SK-N-SH (cell line): ENCODE results near the gene ANO6. TPM values are rescaled to one million over a fixed set of nuclear protein-coding genes. Genes with fewer than 3 reads are reported as not detected.

Experiments used
- CTCF ChIA-PET: fragments of 300-600, 350-600 bp; formaldehyde crosslinking; extraction: SDS; loops from one replicate; lab custom pipeline; 2021; lab: Yijun Ruan, JAX
- POLR2A ChIA-PET: fragments of 350-600 bp; sonication (Branson Sonifier 250); formaldehyde crosslinking; extraction: SDS; loops from one replicate; lab custom pipeline; 2020; ENCODE audit warnings: antibody characterized with exemption, inconsistent platforms; lab: Yijun Ruan, JAX
- DNase-seq: peaks from one replicate; pipeline ENCODE4 v3.0.0; 2012
- H2AFZ ChIP-seq: fragments of 200-600 bp; sonication (generic); 2 replicates; pipeline ENCODE4 v1.8.1; 2016; ENCODE audit warnings: antibody characterized with exemption, mild to moderate bottlenecking, low read depth
- H3F3A ChIP-seq: fragments of 200-600 bp; sonication (generic); replicated peaks from 2 replicates; pipeline ENCODE3; 2016; ENCODE audit warnings: antibody characterized with exemption, mild to moderate bottlenecking; ENCODE audit not compliant: insufficient read depth
- H3K27ac ChIP-seq, 2 experiments: fragments of 200-500 bp in 1 of 2; fragments of 200-600 bp in 1 of 2; sonication (Bioruptor generic) in 1 of 2; sonication (generic), shearing (Covaris generic) in 1 of 2; 2 replicates each; pipeline versions ENCODE4 v1.5.1 to v1.6.1; 2014 to 2016; ENCODE audit warnings: low read depth in 2 of 2, inconsistent platforms in 1 of 2, low read length in 1 of 2, mild to moderate bottlenecking in 1 of 2, mixed read lengths in 1 of 2
- H3K27me3 ChIP-seq: fragments of 200-600 bp; sonication (generic), shearing (Covaris generic); 2 replicates; pipeline ENCODE4 v1.6.1; 2016; ENCODE audit warnings: mixed run types; ENCODE audit not compliant: insufficient read depth
- H3K36me3 ChIP-seq, 2 experiments: fragments of 200-500 bp in 1 of 2; fragments of 200-600 bp in 1 of 2; sonication (Bioruptor generic) in 1 of 2; sonication (generic) in 1 of 2; replicated peaks in 1 of 2; 2 replicates each; pipeline versions ENCODE3 to v1.5.1; 2014 to 2016; ENCODE audit warnings: low read length in 1 of 2, mild to moderate bottlenecking in 1 of 2; ENCODE audit not compliant: insufficient read depth in 2 of 2, control insufficient read depth in 1 of 2
- H3K4me1 ChIP-seq, 2 experiments: fragments of 200-500 bp in 1 of 2; fragments of 200-600 bp in 1 of 2; sonication (Bioruptor generic) in 1 of 2; sonication (generic), shearing (Covaris generic) in 1 of 2; 2 replicates each; pipeline versions ENCODE4 v1.5.1 to v1.6.1; 2014 to 2016; ENCODE audit warnings: low read depth in 1 of 2, low read length in 1 of 2, mixed run types in 1 of 2; ENCODE audit not compliant: insufficient read depth in 2 of 2, control insufficient read depth in 1 of 2
- H3K4me2 ChIP-seq: fragments of 200-600 bp; sonication (generic), shearing (Covaris generic); 2 replicates; pipeline ENCODE4 v1.6.1; 2017; ENCODE audit warnings: mixed run types
- H3K4me3 ChIP-seq, 2 experiments: fragments of 200-500 bp in 1 of 2; fragments of 200-600 bp in 1 of 2; sonication (Bioruptor generic) in 1 of 2; sonication (generic), shearing (Covaris generic) in 1 of 2; 2 replicates each; pipeline versions ENCODE4 v1.5.1 to v1.8.1; 2014 to 2016; ENCODE audit warnings: low read depth in 2 of 2, inconsistent platforms in 1 of 2, low read length in 1 of 2, mild to moderate bottlenecking in 1 of 2, mixed read lengths in 1 of 2, moderate library complexity in 1 of 2
- H3K79me2 ChIP-seq: fragments of 200-600 bp; sonication (generic); 2 replicates; pipeline ENCODE4 v1.8.1; 2017; ENCODE audit warnings: mild to moderate bottlenecking; ENCODE audit not compliant: insufficient read depth
- H3K9ac ChIP-seq: fragments of 200-600 bp; sonication (generic); 2 replicates; pipeline ENCODE4 v1.6.1; 2017; ENCODE audit warnings: mixed run types
- H3K9me2 ChIP-seq: fragments of 200-600 bp; sonication (generic); 2 replicates; pipeline ENCODE4 v1.6.1; 2017; ENCODE audit warnings: mixed run types
- H3K9me3 ChIP-seq: fragments of 200-600 bp; sonication (generic); 2 replicates; pipeline ENCODE4 v1.6.1; 2017; ENCODE audit warnings: mixed run types, mild to moderate bottlenecking, moderate library complexity
- H4K20me1 ChIP-seq: fragments of 200-600 bp; sonication (generic); 2 replicates; pipeline ENCODE4 v1.6.1; 2017; ENCODE audit warnings: mild to moderate bottlenecking, mixed run types; ENCODE audit not compliant: insufficient read depth
- CHD2 ChIP-seq: fragments of 150-350 bp; IDR thresholded peaks from 2 replicates; pipeline ENCODE4 v1.6.1; 2018; ENCODE audit warnings: low read length; ENCODE audit not compliant: partially characterized antibody
- EP300 ChIP-seq, 2 experiments: IDR thresholded peaks; 2 replicates each; pipeline versions ENCODE4 v1.4.0 to v1.6.1; 2012; ENCODE audit warnings: borderline replicate concordance in 1 of 2, low read depth in 1 of 2, low read length in 1 of 2
- EZH2phosphoT487 ChIP-seq: fragments of 200-600 bp; sonication (generic); IDR thresholded peaks from 2 replicates; pipeline ENCODE4 v1.6.1; 2017; ENCODE audit warnings: low read depth, mixed run types, mild to moderate bottlenecking, antibody characterized with exemption, moderate library complexity, borderline replicate concordance
- FOSL2 ChIP-seq: IDR thresholded peaks from 2 replicates; pipeline ENCODE4 v1.4.0; 2012; ENCODE audit warnings: low read depth, mild to moderate bottlenecking, moderate library complexity, borderline replicate concordance
- GABPA ChIP-seq: IDR thresholded peaks from 2 replicates; pipeline ENCODE4 v1.4.0; 2012; ENCODE audit warnings: low read depth, mild to moderate bottlenecking
- MXI1 ChIP-seq: IDR thresholded peaks from 2 replicates; pipeline ENCODE4 v1.6.1; 2012; ENCODE audit warnings: mild to moderate bottlenecking, low read depth, low read length, improper control_type of control experiment
- NFIC ChIP-seq: IDR thresholded peaks from 2 replicates; pipeline ENCODE4 v1.4.0; 2012; ENCODE audit warnings: borderline replicate concordance
- NRF1 ChIP-seq: IDR thresholded peaks from 2 replicates; pipeline ENCODE4 v1.6.1; 2012; ENCODE audit warnings: low read depth, mild to moderate bottlenecking, low read length
- RAD21 ChIP-seq: IDR thresholded peaks from 2 replicates; pipeline ENCODE4 v1.6.1; 2012; ENCODE audit warnings: mild to moderate bottlenecking, low read length
- RFX5 ChIP-seq: IDR thresholded peaks from 2 replicates; pipeline ENCODE4 v1.6.1; 2012; ENCODE audit warnings: mild to moderate bottlenecking, improper control_type of control experiment, low read length
- SMC3 ChIP-seq: IDR thresholded peaks from 2 replicates; pipeline ENCODE4 v1.6.1; 2012; ENCODE audit warnings: low read depth, low read length, improper control_type of control experiment
- TAF1 ChIP-seq: IDR thresholded peaks from 2 replicates; pipeline ENCODE4 v1.6.1; 2012; ENCODE audit warnings: low read depth, mild to moderate bottlenecking, low read length, moderate library complexity, borderline replicate concordance
- TCF12 ChIP-seq: IDR thresholded peaks from 2 replicates; pipeline ENCODE4 v1.4.0; 2012
- TEAD4 ChIP-seq: IDR thresholded peaks from 2 replicates; pipeline ENCODE4 v1.4.0; 2012; ENCODE audit warnings: mild to moderate bottlenecking, borderline replicate concordance; ENCODE audit not compliant: insufficient read depth
- YY1 ChIP-seq: IDR thresholded peaks from 2 replicates; pipeline ENCODE4 v1.4.0; 2012; ENCODE audit warnings: low read depth, mild to moderate bottlenecking
- WGBS: methylation state at CpG from one replicate; pipeline ENCODE4 v1.1.6; 2017; ENCODE audit warnings: low lambda C conversion rate; 5-methylcytosine and 5-hydroxymethylcytosine counted together
- polyA plus RNA-seq, 3 experiments: library from polyadenylated mRNA; depleted of rRNA; stranded (reverse); fragments of >200 nt; gene quantifications; 2 replicates each; pipeline ENCODE4 v1.2.3, GENCODE V29; 2012
- TF ChIP-seq, protein P1 (sequence below): IDR thresholded peaks from 2 replicates; pipeline ENCODE4 v1.4.0; 2012; ENCODE audit warnings: low read depth
- TF ChIP-seq, protein P2 (sequence below): fragments of 200-600 bp; sonication (generic); IDR thresholded peaks from 2 replicates; pipeline ENCODE4 v1.6.1; 2017; ENCODE audit warnings: antibody characterized with exemption, mild to moderate bottlenecking, moderate library complexity

ANO6 gene
- polyA plus RNA-seq, 1 of the 3 experiments (the other 2 are of a cell fraction) = 20.1 TPM

GRCh38 chr12:45278447-45278846 lies 62.6 kb downstream of the ANO6 start:
- POLR2A ChIA-PET = no interaction called here
- no peak for DNase-seq

DNA sequence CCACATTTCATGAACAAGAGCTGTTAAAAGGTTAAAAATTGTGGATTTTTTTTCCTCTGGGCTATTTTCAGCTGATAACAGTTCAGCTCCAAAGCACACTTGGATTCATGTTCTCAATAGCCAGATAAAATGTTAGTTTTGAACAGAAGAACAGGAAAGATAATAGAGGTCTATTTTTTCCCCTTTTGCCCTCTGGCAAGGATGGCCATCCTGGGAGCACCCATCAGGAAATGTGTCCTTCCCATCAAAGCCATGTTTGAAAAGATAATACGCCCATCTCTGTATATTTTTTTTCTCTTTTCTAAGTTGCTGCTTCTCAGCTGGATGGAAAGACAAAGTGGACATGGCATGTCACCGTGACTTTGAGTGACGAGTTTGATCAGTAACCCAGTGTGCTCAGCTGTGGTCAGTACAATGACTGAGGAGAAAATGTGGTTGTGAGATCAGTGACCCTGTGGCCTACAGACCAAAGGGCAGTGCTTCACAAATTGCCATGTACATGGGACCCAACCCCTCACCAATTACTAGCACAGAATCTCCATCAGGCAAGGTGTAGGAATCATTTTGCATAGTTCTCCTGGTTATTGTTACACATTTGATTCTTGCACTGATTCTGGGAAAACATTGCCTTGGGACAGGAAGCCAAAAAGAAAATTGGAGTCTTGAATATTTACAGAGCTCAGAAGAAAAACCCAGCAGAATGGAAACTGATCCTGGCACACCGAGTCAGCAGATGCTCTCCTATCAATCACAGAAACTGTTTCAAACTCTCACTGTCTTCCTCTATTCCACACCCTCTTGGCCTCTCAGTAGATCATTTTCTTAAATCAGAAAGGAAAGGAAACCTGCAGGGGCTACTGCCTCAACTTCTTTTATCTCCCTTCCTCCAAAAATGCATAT lies 64.3 kb downstream of the ANO6 start:
- Histone ChIP-seq H3K9me3 (no peaks in the 10 kb centered on the region), H3K4me3 (no peak overlapping the region), H3K4me1 (peaks cover 17 to 23% of the 10 kb centered on the region in 2 experiments), H3K9ac (no peak overlapping the region), H3K27me3 (no peaks in the 10 kb centered on the region), H3K4me2 (no peak overlapping the region), H3K79me2 (peaks cover 80% of the 10 kb centered on the region), H3K9me2 (no peaks in the 10 kb centered on the region), H4K20me1 (no peaks in the 10 kb centered on the region), H3K36me3 (peaks cover 4 to 9% of the 10 kb centered on the region in 2 experiments), H3F3A (peaks cover 23% of the 10 kb centered on the region), H2AFZ (no peak overlapping the region), H3K27ac (no peak overlapping the region; a peak in 1 of 4 replicates)
- ChIA-PET POLR2A (no interaction called here), CTCF (interaction anchor here (1.0 to 1.7 kb wide), 6 partner anchors 10 to 149 kb away, joined by 3 to 6 read pairs (median 3); no protein-coding TSS in a partner anchor)
- no peak for DNase-seq
- no peak for TF ChIP-seq CHD2
- WGBS = 93% methylated on average over 4 of the region's 4 CpGs

More at GRCh38 chr12:45278447-45278846, 62.6 kb downstream of the ANO6 start:
- TF ChIP-seq, protein P1, sequence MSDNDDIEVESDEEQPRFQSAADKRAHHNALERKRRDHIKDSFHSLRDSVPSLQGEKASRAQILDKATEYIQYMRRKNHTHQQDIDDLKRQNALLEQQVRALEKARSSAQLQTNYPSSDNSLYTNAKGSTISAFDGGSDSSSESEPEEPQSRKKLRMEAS = no peak
- TF ChIP-seq TAF1 = no peak
- TF ChIP-seq NRF1 = no peak
- no peak for TF ChIP-seq RAD21
- no peak for TF ChIP-seq TEAD4
- no peak for TF ChIP-seq GABPA
- no peak overlapping the region for H3K4me3 ChIP-seq
- H3K27me3 ChIP-seq = no peaks in the 10 kb centered on the region
- peaks cover 82% of the 10 kb centered on the region for H3K79me2 ChIP-seq
- H2AFZ ChIP-seq = no peak overlapping the region
- peaks cover 17% of the 10 kb centered on the region in 2 experiments for H3K4me1 ChIP-seq
- 92% methylated on average over 1 of the region's 1 CpG for WGBS
- H3K27ac ChIP-seq = no peak overlapping the region
- H3K9me2 ChIP-seq = no peaks in the 10 kb centered on the region
- H3K9me3 ChIP-seq = no peaks in the 10 kb centered on the region
- no peaks in the 10 kb centered on the region for H4K20me1 ChIP-seq
- H3K36me3 ChIP-seq = peaks cover 4 to 9% of the 10 kb centered on the region in 2 experiments
- no peak overlapping the region for H3K9ac ChIP-seq
- CTCF ChIA-PET = interaction anchor here (0.6 to 1.7 kb wide), 5 partner anchors 10 to 147 kb away, joined by 3 to 6 read pairs (median 3); no protein-coding TSS in a partner anchor
- peaks cover 14% of the 10 kb centered on the region for H3F3A ChIP-seq
- no peak overlapping the region for H3K4me2 ChIP-seq

GRCh38 chr12:45281994-45282393 lies 66.1 kb downstream of the ANO6 start:
- Histone ChIP-seq H3K27ac (no peak overlapping the region), H3K9ac (no peak overlapping the region), H3K27me3 (no peaks in the 10 kb centered on the region), H3F3A (peaks cover 26% of the 10 kb centered on the region), H3K4me1 (peaks cover 11 to 25% of the 10 kb centered on the region in 2 experiments), H2AFZ (no peak overlapping the region), H3K9me2 (no peaks in the 10 kb centered on the region), H3K4me2 (no peak overlapping the region), H4K20me1 (no peaks in the 10 kb centered on the region), H3K36me3 (peaks cover 4 to 9% of the 10 kb centered on the region in 2 experiments), H3K4me3 (no peak overlapping the region), H3K79me2 (peaks cover 80% of the 10 kb centered on the region), H3K9me3 (no peaks in the 10 kb centered on the region)
- CTCF ChIA-PET = interaction anchor here (0.7 to 1.2 kb wide), 3 partner anchors 13 to 65 kb away, joined by 3 read pairs; no protein-coding TSS in a partner anchor
- no peak for DNase-seq
- POLR2A ChIA-PET = no interaction called here
- WGBS = 100% methylated on average over 1 of the region's 1 CpG
- TF ChIP-seq EP300 (IDR thresholded peaks at IDR 0.05; ENCODE audit: borderline replicate concordance in 1 of 2, low read depth in 1 of 2, low read length in 1 of 2) = no peak
- no peak for TF ChIP-seq FOSL2
- no peak for TF ChIP-seq YY1
- TF ChIP-seq, protein P2, sequence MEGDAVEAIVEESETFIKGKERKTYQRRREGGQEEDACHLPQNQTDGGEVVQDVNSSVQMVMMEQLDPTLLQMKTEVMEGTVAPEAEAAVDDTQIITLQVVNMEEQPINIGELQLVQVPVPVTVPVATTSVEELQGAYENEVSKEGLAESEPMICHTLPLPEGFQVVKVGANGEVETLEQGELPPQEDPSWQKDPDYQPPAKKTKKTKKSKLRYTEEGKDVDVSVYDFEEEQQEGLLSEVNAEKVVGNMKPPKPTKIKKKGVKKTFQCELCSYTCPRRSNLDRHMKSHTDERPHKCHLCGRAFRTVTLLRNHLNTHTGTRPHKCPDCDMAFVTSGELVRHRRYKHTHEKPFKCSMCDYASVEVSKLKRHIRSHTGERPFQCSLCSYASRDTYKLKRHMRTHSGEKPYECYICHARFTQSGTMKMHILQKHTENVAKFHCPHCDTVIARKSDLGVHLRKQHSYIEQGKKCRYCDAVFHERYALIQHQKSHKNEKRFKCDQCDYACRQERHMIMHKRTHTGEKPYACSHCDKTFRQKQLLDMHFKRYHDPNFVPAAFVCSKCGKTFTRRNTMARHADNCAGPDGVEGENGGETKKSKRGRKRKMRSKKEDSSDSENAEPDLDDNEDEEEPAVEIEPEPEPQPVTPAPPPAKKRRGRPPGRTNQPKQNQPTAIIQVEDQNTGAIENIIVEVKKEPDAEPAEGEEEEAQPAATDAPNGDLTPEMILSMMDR = no peak
- TF ChIP-seq EZH2phosphoT487 = no peak
- TF ChIP-seq CHD2 = no peak
- no peak for TF ChIP-seq GABPA
- TF ChIP-seq SMC3 = no peak
- no peak for TF ChIP-seq MXI1
- TF ChIP-seq TCF12 = no peak
- TF ChIP-seq TEAD4 = no peak
- no peak for TF ChIP-seq RFX5
- TF ChIP-seq NFIC = no peak
